Activated CD4-positive, alpha-beta T cell treated with anti-CD3 and anti-CD28 coated beads, Interleukin-2, amount 50 U/mL, for 4 hours (primary cell): ENCODE data around the gene C19orf47.
A peak's percentile ranks its signal among the peaks of the same experiment; 100 is the strongest.

Source experiments
- DNase-seq, 2 experiments: peaks; one replicate each; pipeline ENCODE4 v3.0.0-alpha.2; 2020

The C19orf47 gene

DNA sequence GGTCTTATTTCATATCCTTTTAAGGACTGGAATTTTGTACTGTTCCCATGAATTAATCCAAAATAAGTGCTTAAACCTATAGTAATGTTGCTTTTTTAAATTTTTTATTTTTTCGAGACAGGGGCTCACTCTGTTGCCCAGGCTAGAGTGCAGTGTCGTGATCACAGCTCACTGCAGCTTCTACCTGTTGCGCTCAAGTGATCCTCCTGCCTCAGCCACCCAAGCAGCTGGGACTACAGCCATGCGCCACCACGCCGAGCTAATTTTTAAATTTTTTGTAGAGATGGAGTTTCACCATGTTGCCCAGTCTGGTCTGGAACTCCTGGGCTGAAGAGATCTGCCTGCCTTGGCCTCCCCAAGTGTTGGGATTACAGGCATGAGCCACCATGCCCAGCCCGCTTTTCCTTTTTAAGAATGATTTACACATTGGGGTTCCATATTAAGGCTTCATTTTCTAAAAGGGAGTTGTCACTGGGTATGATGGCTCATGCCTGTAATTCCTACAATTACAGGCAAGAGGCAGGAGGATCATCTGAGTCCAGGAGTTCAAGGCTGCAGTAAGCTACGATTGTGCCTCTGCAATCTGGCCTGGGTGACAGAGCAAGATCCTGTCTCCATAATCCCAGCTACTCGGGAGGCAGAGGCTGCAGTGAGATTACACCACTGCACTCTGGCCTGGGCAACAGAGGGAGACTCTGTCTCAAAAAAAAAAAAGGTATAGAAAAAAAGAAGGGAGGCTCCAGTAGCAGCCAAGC, 34.8 kb downstream of the C19orf47 start:
- DNase-seq, result no peak

- DNase-seq, result no peak
Observed at GRCh38 chr19:40312533-40312932, 35.7 kb downstream of the C19orf47 start.

GRCh38 chr19:40309666-40310065, 38.5 kb downstream of the C19orf47 start:
- DNase-seq, result no peak

DNA sequence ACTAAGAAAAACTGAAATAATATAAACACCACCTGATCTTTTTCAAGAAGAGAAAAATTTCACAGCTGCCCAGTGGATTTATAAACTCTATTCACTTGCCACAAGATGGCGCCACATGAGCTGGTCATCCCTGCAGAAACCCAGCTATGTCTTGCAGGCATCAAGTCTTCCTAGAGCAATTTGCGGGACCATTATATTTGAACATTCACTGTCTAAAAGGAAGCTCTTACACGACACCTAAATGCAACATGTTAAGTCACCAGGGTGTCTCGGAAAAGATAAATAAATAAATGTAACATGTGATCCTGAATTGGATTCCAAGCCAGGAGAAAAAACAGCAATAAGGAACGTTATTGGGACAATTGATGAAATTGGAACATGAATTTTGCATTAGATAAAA, 42.8 kb downstream of the C19orf47 start:
- DNase-seq, result peak; percentile 63 to 68

DNA sequence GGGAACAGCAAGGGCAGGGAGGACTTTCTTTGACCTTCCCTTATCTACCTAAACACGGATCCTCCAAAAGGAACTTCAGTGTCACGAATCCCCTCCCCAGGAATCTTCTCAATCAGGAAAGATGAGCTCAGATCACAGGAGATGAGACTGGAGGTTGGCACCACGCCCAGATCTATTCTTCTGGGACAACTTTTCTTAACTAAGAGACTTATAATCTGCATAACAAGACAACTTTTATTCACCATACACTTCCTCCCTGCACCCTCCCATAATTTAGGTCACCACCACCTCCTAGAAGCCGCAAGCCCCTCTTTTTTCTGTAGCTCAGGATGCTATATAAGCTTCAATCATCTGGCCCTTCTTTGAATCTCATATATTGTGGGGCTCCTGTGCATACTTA, 43.9 kb downstream of the C19orf47 start:
- DNase-seq, result no peak

DNA sequence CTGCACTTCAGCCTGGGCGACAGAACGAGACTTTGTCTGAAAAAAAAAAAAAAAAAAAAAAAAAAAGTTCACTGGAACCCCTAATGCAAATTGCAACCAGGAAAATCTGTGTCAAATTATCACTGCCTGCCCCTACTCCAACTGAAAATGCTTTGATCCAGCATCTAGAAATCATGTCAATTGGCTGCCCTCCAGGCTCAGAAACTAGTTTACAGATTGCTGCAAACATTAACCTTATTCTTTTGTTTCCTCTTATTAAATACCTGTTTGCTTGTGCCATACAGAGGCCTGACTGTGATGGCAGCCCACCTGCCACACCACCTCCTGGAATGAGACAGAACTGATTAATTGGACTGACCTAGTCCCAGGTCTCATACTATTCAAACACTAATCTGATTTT, 44.4 kb downstream of the C19orf47 start:
- no peak for DNase-seq

DNA sequence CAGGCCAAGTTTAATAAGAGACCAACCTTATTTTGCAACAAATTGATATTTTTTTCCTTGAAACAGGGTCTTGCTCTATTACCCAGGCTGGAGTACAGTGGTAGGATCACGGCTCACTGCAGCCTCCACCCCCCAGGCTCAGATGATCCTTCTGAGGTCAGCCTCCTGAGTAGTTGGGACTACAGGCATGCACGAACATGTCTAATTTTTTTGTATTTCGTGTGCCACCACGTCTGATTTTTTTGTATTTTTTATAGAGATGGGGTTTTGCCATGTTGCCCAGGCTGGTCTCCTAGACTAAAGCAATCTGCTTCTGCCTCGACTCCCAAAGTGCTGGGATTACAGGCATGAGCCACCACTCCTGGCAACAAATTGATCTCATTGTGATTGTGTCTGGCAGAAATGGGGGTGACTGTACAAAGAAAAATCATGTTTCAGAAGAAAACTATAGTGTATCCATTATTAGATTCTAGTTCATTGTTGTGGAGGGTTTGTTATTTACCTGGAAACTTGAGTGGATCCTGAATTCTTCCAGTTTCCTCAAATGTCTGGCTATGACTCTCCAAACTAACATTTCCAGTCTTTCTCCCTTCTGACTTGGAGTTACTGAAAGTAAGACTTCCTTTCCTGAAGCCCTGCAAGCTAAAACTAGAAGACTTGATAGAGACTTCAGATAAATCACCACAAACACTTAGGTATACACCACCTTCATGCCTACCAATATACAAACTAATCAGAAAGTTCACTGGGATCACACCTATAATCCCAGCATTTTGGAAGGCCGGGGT, 45.8 kb downstream of the C19orf47 start:
- DNase-seq, result no peak

GRCh38 chr19:40300668-40301067, 47.5 kb downstream of the C19orf47 start:
- no peak for DNase-seq

- no peak for DNase-seq
Observed at GRCh38 chr19:40298026-40298425, 50.2 kb downstream of the C19orf47 start.

DNA sequence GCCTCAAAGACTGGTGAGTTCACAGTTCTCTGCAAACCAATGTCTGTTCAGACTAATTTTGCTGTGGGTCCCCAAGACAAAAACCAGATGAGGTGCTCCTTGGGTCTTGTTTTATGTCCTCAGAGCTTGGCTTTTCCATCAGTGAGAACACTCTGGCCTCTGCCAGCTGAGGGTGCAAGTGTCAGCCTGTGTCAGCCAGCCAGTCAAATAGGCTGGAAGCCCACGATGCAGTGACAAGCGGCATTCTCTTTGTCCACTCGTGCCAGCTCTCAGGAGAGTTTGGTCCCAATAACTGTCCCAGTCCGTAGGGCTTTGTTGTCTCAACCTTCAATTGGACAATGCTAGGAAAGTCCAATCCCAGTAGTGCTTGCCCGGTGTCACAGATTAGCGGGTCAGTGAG, 53.6 kb downstream of the C19orf47 start:
- no peak for DNase-seq

- DNase-seq, result no peak
Observed at GRCh38 chr19:40286971-40287421, 61.2 kb downstream of the C19orf47 start.

- DNase-seq, result no peak
Observed at GRCh38 chr19:40286235-40286970, 61.8 kb downstream of the C19orf47 start.

DNA sequence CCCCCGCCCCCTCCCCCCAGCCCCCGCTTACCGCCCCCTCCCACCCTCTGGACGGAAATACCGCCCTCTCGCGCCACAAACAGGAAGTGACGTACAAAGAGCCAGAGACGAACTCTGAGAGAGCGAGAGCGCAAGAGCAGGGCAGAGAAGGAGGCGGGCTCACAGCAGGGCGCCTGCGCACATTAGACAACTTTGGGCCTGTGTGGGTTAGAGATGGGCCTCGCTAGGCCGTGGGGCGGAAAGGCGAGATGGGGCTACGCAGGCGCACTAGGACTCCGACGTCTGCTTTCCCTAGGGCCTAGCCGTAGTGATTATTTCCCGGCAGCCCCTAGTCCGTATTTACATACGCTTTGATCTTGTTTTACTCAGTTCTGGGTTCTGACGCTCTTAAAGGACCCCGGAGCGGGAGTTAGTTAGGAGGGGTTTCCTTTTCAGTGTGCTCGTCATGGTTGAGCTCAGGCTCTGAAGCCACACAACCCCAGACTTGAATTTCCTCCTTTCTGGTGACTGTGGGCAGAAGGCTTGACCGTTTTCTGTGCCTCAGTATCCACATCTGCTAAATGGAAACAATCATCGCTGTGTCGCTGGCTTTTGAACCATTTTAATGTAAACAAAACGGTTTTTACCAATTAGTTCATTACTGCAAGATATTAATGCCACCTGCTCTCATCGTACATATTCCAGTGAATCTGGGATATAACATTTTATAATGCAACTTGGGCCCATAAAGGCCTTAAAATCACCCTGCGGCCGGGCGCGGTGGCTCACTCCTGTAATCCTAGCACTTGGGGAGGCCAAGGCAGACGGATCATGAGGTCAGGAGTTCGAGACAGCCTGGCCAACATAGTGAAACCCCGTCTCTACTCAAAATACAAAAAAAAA, 62.6 kb downstream of the C19orf47 start:
- DNase-seq, result peak; percentile 96 to 97

GRCh38 chr19:40284501-40285352, 63.5 kb downstream of the C19orf47 start, which contains the start of gene AKT2:
Gene AKT2 (minus strand): TSS chr19:40285345. CDS start chr19:40265267, 20,078 bp downstream.
- peak; percentile 62 to 68 for DNase-seq

- DNase-seq, result no peak
Observed at GRCh38 chr19:40284251-40284500, 64.0 kb downstream of the C19orf47 start.

DNA sequence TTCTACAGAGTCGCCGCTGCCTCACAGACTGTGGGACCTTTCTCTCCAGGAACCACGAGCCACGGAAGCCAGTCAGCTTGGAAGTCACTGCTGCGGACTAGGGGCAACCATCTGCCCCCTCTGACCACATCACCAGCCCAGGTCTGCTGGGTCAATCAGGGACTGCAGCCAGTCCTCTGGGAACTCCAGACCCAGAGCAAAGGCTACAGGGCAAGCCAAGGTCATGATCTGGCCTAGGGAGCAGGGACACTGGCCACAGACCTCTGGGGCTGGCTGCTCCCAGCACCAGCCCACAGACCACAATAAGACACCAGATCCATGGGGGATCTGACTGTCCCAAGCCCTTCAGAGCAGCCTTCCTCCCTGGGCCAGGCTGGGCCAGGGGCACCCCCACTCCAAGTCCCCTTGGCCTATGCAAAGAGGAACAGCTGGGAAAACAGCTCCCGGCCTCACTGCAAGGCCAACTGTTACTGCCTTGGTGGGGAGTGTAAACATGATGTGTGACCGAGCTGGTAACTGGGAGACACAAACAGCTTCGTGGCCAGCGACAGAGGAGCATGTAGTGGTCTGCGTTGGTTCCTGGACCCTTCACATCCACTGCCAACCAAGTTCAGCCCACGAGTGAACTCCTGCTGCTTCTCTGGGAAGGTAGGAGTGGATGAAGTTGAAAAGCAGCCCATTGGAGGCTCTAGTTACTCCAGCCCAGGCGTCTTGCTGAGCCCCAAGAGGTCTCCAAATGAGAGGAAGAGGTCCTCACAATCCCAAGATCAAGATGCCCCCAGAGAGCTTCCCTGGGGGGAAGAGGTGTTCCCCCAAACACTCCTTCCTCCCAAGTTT, 64.6 kb downstream of the C19orf47 start:
- no peak for DNase-seq

DNA sequence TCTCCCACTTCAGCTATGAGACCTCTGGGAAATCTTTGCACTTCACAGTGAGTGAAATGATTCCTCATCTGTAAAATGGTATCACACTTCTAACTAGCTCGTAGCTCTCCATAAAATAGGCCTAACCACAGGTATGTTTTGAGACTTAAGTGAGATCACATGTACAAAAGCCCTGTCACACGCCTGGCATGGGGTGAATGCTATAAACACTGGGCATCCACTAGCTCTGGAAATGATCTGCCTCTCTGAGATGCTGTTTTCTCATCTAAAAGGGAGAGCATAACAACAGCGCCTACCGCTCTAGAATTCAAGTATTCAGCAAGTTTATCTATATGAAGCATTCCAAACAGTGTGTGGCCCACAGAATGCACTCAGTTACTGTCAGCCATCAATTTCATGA, 65.3 kb downstream of the C19orf47 start:
- DNase-seq, result no peak

- no peak for DNase-seq
Observed at GRCh38 chr19:40282209-40282580, 66.0 kb downstream of the C19orf47 start.

GRCh38 chr19:40281381-40282208, 66.6 kb downstream of the C19orf47 start:
- DNase-seq, result no peak
